ENCODE results near the gene PISD.

Gene PISD

DNA sequence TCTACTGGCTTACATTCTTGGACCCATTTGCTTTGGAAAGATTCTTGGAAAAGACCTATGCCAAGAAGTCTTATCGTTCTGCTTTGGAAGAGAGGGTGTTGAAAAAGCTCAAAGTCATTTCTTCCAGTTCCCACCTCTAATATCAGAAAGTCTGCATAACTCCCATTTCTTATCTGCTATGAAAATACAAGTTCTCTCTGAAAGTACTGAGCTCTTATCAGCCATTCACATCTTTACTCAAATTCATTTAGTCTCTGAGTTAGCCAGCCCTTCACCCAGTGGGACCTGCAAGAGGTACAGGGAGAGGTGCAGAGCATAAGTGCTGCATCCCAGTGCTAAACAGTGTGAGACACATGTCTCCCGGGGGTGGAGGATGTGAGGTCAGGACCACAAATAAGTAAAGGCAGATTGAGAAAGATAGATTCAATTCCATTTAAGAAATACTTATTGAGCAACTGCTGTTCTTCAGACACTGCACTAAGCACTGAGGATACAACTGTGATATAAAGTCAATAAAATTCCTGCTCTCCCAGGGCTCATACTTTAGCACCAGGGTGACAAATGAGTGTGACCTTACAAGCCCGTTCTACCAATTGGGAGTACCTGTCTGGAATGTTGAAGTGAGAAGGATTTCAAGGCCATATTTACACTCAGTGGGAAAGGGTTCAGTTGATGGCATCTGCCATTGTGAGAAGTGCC, 76.7 kb downstream of the PISD start:
- in situ Hi-C loops (cut with HindIII; ENCODE audit: low pct_unique_long_range_greater_than_20kb, low sequenced_read_pairs) = no loop called here
- TF ChIP-seq JUND (IDR thresholded peaks at IDR 0.05; ENCODE audit: low read depth) = no peak
- peak in 1 of 2 experiments; percentile 93 for DNase-seq (ENCODE audit: low read depth in 1 of 2, low spot score in 1 of 2)

- in situ Hi-C loops (cut with HindIII; ENCODE audit: low pct_unique_long_range_greater_than_20kb, low sequenced_read_pairs) = no loop called here
- no peak for TF ChIP-seq JUND (IDR thresholded peaks at IDR 0.05; ENCODE audit: low read depth)
- no peak for DNase-seq (ENCODE audit: low read depth in 1 of 2, low spot score in 1 of 2)
Measured at GRCh38 chr22:31584804-31585160, 77.2 kb downstream of the PISD start.

- TF ChIP-seq JUND (IDR thresholded peaks at IDR 0.05; ENCODE audit: low read depth) = no peak
- no peak for DNase-seq (ENCODE audit: low read depth in 1 of 2, low spot score in 1 of 2)
- in situ Hi-C loops (cut with HindIII; ENCODE audit: low pct_unique_long_range_greater_than_20kb, low sequenced_read_pairs) = no loop called here
Measured at GRCh38 chr22:31583861-31584485, 78.0 kb downstream of the PISD start.

DNA sequence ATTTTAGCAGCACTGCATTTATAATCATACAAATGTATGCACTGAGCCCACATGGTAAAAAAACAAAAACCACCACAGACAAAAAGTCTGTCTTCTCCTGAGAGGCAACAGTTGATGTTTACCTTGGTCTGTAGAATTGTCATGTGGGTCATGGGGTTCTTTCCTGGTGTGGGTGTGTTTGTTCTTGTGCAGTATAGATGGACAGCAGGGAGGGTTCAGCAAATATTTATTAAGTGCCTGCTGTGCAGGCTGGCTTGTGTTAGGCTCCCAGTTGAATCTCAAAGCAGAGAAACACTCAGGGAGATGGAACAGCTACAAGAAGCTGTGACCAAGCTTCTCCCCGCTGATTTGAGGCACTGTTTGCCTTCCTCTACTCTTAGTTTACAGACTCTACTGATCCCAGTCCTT, 82.2 kb downstream of the PISD start:
- peak in 1 of 2 experiments; percentile 93 for DNase-seq (ENCODE audit: low read depth in 1 of 2, low spot score in 1 of 2)
- in situ Hi-C loops (cut with HindIII; ENCODE audit: low pct_unique_long_range_greater_than_20kb, low sequenced_read_pairs) = no loop called here

DNA sequence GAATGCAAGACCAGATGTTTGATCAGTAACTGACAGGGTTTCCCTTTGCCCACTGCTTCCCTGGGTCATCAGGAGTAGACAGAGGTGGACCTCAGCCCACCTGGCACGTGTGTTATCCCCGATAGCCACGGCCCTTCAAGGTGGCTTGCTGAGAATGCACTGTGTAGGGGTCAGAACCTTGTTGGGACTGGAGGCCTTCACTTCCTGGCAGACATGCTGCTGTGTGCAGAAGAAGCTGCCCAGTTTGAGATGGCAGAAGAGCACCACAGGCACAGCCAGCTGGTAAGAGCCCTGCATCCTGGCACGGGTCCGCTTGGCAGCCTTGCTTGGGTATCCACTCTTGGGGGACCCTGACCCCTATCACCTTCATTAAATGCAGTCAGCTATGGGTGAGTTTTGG, 83.8 kb downstream of the PISD start:
- no peak for DNase-seq (ENCODE audit: low read depth in 1 of 2, low spot score in 1 of 2)
- no peak for TF ChIP-seq JUND (IDR thresholded peaks at IDR 0.05; ENCODE audit: low read depth)
- in situ Hi-C loops (cut with HindIII; ENCODE audit: low pct_unique_long_range_greater_than_20kb, low sequenced_read_pairs) = no loop called here

More for the DNA sequence above, 82.2 kb downstream of the PISD start:
- TF ChIP-seq JUND (IDR thresholded peaks at IDR 0.05; ENCODE audit: low read depth) = 0 out of 2 replicates have a peak, but pooled peaks have one; percentile 15

- in situ Hi-C loops (cut with HindIII; ENCODE audit: low pct_unique_long_range_greater_than_20kb, low sequenced_read_pairs) = no loop called here
- no peak for DNase-seq (ENCODE audit: low read depth in 1 of 2, low spot score in 1 of 2)
- TF ChIP-seq JUND (IDR thresholded peaks at IDR 0.05; ENCODE audit: low read depth) = no peak
Measured at GRCh38 chr22:31577711-31578110, 84.3 kb downstream of the PISD start.

DNA sequence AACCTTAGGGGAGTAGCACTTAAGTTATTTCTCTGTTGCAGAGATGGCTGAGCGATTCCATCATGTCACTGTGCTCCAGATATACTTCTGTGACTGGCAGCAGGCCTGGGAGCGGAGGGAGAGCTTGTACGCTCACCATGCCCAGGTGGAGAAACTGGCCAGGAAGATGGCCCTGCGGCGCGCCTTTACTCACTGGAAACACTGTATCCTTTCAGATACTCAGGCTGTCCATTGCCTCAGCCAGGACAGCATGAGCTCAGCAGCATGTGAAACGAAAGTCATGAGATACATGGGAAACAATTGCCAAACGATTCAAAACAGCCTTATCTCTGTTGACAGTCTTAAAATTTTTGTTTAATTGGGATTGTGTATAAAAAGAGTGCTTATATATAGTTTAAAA, 86.8 kb downstream of the PISD start:
- no peak for TF ChIP-seq JUND (IDR thresholded peaks at IDR 0.05; ENCODE audit: low read depth)
- in situ Hi-C loops (cut with HindIII; ENCODE audit: low pct_unique_long_range_greater_than_20kb, low sequenced_read_pairs) = no loop called here
- DNase-seq (ENCODE audit: low read depth in 1 of 2, low spot score in 1 of 2) = no peak

DNA sequence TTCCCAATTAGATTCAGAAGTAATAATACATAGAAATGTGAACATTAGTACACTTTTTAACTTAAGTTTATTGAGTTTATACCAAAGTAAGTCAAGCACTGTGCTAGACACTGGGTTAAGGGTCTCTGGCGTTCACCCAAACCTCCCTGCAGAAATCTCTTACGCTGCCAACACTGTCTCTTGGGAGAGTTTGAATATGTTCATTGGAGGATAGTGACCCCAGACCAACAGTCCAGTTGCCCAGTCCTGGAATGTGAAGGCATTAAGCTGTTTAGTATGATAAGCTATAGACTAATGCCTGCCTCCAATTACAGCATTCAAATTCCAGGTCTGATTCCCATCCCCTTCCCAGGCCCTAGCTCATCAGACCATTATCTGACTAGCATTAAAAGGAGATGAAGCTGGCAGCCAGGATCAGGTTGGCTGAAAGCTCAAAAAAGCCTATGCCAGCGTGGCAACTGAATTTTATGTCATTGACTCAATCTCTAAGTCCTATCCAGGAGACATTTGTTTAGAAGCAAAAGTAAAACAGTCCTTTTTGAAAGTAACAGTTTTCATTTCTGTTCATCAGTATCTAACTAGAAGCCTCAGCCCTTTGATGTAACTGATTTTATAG, 87.9 kb downstream of the PISD start:
- no peak for DNase-seq (ENCODE audit: low read depth in 1 of 2, low spot score in 1 of 2)
- no peak for TF ChIP-seq JUND (IDR thresholded peaks at IDR 0.05; ENCODE audit: low read depth)
- in situ Hi-C loops (cut with HindIII; ENCODE audit: low pct_unique_long_range_greater_than_20kb, low sequenced_read_pairs) = no loop called here

DNA sequence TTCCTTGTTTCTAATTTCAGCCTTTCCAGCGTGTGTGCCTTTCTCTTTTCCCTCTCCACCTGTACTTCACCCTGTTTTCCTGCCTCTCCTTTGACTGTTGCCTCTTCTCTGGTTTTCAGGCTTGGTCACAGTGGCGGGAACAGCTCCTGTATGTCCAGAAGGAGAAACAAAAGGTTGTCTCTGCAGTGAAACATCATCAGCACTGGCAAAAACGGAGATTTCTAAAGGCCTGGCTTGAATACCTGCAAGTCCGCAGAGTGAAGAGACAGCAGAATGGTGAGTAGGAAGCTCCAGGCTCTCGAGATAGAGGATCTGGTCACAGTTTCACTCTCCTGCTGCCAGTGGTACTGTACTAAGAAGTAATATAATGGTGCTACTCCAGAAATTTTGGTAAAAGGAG, 89.1 kb downstream of the PISD start:
- in situ Hi-C loops (cut with HindIII; ENCODE audit: low pct_unique_long_range_greater_than_20kb, low sequenced_read_pairs) = no loop called here
- DNase-seq (ENCODE audit: low read depth in 1 of 2, low spot score in 1 of 2) = no peak
- TF ChIP-seq JUND (IDR thresholded peaks at IDR 0.05; ENCODE audit: low read depth) = no peak

DNA sequence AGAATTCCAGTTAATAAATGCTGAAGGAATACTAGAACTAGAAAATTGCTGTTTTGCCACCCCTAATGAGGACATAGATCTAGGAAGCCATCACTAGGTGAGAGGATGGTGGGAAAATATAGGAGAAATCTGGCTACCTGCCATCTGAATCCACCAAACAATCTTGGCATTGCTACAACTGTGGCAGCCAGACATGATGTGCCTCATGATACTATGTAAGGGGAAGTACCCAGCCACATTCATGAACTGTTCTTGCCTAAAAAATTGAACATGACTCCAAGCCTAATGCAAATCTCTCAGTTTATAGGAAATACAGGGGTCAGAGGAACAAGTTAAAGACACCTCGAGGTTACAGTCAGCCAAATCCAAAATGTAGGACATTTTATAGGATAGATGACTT, 92.9 kb downstream of the PISD start:
- no peak for TF ChIP-seq JUND (IDR thresholded peaks at IDR 0.05; ENCODE audit: low read depth)
- in situ Hi-C loops (cut with HindIII; ENCODE audit: low pct_unique_long_range_greater_than_20kb, low sequenced_read_pairs) = no loop called here
- no peak for DNase-seq (ENCODE audit: low read depth in 1 of 2, low spot score in 1 of 2)
